B cell (primary cell): ENCODE data around the gene TLR9. TPM values are rescaled to one million over a fixed set of nuclear protein-coding genes. Genes with fewer than 3 reads are reported as not detected.

Experiments
- ATAC-seq: fragments of 200-7000 bp; cut with Tn5 transposase; one replicate; pipeline ENCODE4 v1.10.0; 2021; ENCODE audit warnings: low read depth, mild to moderate bottlenecking, moderate number of reproducible peaks, moderate library complexity
- CTCF ChIA-PET: fragments of 350-600 bp; sonication (Branson Sonifier 250); formaldehyde crosslinking; loops from one replicate; lab custom pipeline; 2021; ENCODE audit warnings: antibody characterized with exemption, inconsistent platforms; lab: Charles Lee
- POLR2A ChIA-PET: fragments of 350-600 bp; sonication (Branson Sonifier 250); formaldehyde crosslinking; loops from one replicate; lab custom pipeline; 2021; ENCODE audit warnings: antibody characterized with exemption; lab: Charles Lee
- DNase-seq: peaks from one replicate; pipeline ENCODE4 v3.0.0; 2013
- H2AFZ ChIP-seq: 2 replicates; pipeline ENCODE4 v1.6.1; 2012; ENCODE audit warnings: mild to moderate bottlenecking, low read depth, low read length; ENCODE audit not compliant: insufficient read depth, poor library complexity, severe bottlenecking
- H3K27ac ChIP-seq, 2 donors: 1 replicate in 1 of 2; 2 replicates in 1 of 2; pipeline ENCODE4 v1.5.1; 2012 to 2013; ENCODE audit warnings: low read length in 2 of 2, mild to moderate bottlenecking in 2 of 2, moderate library complexity in 1 of 2
- H3K27me3 ChIP-seq, 4 experiments: fragments of 200-600 bp in 1 of 4; sonication (generic) in 1 of 4; replicated peaks in 1 of 4; 1 replicate in 2 of 4; 2 replicates in 2 of 4; pipeline versions ENCODE4 v1.6.1 to v1.7.0; 2013 to 2016; ENCODE audit warnings: low read length in 3 of 4, mild to moderate bottlenecking in 2 of 4, mixed read lengths in 1 of 4, moderate library complexity in 1 of 4; ENCODE audit not compliant: insufficient read depth in 4 of 4, control insufficient read depth in 3 of 4; ENCODE audit errors: control extremely low read depth in 1 of 4
- H3K36me3 ChIP-seq, 2 experiments: replicated peaks in 1 of 2; 1 replicate in 1 of 2; 2 replicates in 1 of 2; pipeline versions ENCODE4 v1.6.1 to v1.7.1; 2013; ENCODE audit warnings: low read length in 1 of 2; ENCODE audit not compliant: insufficient read depth in 2 of 2, control insufficient read depth in 1 of 2; ENCODE audit errors: control extremely low read depth in 1 of 2, extremely low read depth in 1 of 2
- H3K4me1 ChIP-seq, 2 donors: fragments of 200-600 bp in 1 of 2; sonication (generic) in 1 of 2; 1 replicate in 1 of 2; 2 replicates in 1 of 2; pipeline versions ENCODE4 v1.5.1 to v1.6.1; 2013 to 2017; ENCODE audit warnings: low read length in 2 of 2; ENCODE audit not compliant: control insufficient read depth in 2 of 2, insufficient read depth in 2 of 2
- H3K4me2 ChIP-seq: replicated peaks from 2 replicates; pipeline ENCODE3; 2012; ENCODE audit warnings: mild to moderate bottlenecking, low read depth, low read length; ENCODE audit not compliant: poor library complexity, severe bottlenecking
- H3K4me3 ChIP-seq, 5 experiments: fragments of 200-600 bp in 1 of 5; sonication (generic) in 1 of 5; 1 replicate in 3 of 5; 2 replicates in 2 of 5; pipeline versions ENCODE4 v1.5.1 to v1.7.0; 2011 to 2016; ENCODE audit warnings: low read length in 4 of 5, mild to moderate bottlenecking in 4 of 5, low read depth in 2 of 5, control low read depth in 1 of 5, moderate library complexity in 1 of 5; ENCODE audit not compliant: insufficient read depth in 1 of 5; ENCODE audit errors: control extremely low read depth in 1 of 5, extremely low read depth in 1 of 5
- H3K79me2 ChIP-seq: fragments of 200-600 bp; sonication (generic); one replicate; pipeline ENCODE4 v1.6.0; 2016; ENCODE audit warnings: low read length; ENCODE audit not compliant: control insufficient read depth, insufficient read depth
- H3K9ac ChIP-seq: fragments of 200-600 bp; sonication (generic); 2 replicates; pipeline ENCODE4 v1.6.1; 2017; ENCODE audit warnings: mild to moderate bottlenecking, low read length, moderate library complexity
- H3K9me3 ChIP-seq, 3 donors: one replicate each; pipeline versions ENCODE4 v1.6.1 to v1.7.1; 2013; ENCODE audit warnings: low read length in 2 of 3; ENCODE audit not compliant: control insufficient read depth in 2 of 3, insufficient read depth in 1 of 3; ENCODE audit errors: control extremely low read depth in 1 of 3
- H4K20me1 ChIP-seq: 2 replicates; pipeline ENCODE4 v1.6.0; 2012; ENCODE audit warnings: mild to moderate bottlenecking, low read length; ENCODE audit not compliant: insufficient read depth, control insufficient read depth, poor library complexity, severe bottlenecking
- H3K27ac Mint-ChIP-seq: one replicate; pipeline ENCODE4 v1.8.0; 2021; ENCODE audit warnings: mixed read lengths
- H3K27me3 Mint-ChIP-seq: one replicate; pipeline ENCODE4 v1.8.0; 2021; ENCODE audit warnings: mixed read lengths
- H3K4me1 Mint-ChIP-seq: one replicate; pipeline ENCODE4 v1.8.0; 2021; ENCODE audit warnings: mixed read lengths
- H3K4me3 Mint-ChIP-seq: one replicate; pipeline ENCODE4 v1.8.0; 2021; ENCODE audit warnings: mixed read lengths
- H3K9me3 Mint-ChIP-seq: one replicate; pipeline ENCODE4 v1.8.0; 2022; ENCODE audit warnings: mixed read lengths; ENCODE audit not compliant: insufficient read depth
- CTCF ChIP-seq: fragments of 200-600 bp; IDR thresholded peaks from one replicate; pipeline ENCODE4 v1.8.0; 2022; ENCODE audit warnings: antibody characterized with exemption, mild to moderate bottlenecking
- EZH2 ChIP-seq: IDR thresholded peaks from 2 replicates; pipeline ENCODE4 v1.6.1; 2012; ENCODE audit warnings: borderline replicate concordance, low read depth, mild to moderate bottlenecking, moderate library complexity, low read length; ENCODE audit not compliant: insufficient read depth, poor library complexity, severe bottlenecking
- WGBS: methylation state at CpG from one replicate; pipeline ENCODE4 v1.1.5; 2013; ENCODE audit warnings: missing lambda C conversion rate; ENCODE audit not compliant: insufficient coverage; 5-methylcytosine and 5-hydroxymethylcytosine counted together
- intact Hi-C: fragments of 100-400 bp; cut with micrococcal nuclease; formaldehyde crosslinking; loops from one replicate; pipeline ENCODE4 v1.10.0; 2022
- polyA plus RNA-seq: library from polyadenylated mRNA; depleted of rRNA; stranded (reverse); fragments of >200 nt; gene quantifications from 2 replicates; pipeline ENCODE4 v1.2.3, GENCODE V29; 2012
- total RNA-seq, 2 donors: library from RNA; stranded (reverse); fragments of 120-200 nt in 1 of 2; gene quantifications; 1 replicate in 1 of 2; 2 replicates in 1 of 2; pipeline versions ENCODE4 v1.2.3 to v1.2.4, GENCODE V29; 2013 to 2022

Gene TLR9
- total and polyA plus RNA-seq, 2 donors (not counting 1 experiment from before 2014, with no cell fraction given): 3.7 to 21.0 TPM

DNA sequence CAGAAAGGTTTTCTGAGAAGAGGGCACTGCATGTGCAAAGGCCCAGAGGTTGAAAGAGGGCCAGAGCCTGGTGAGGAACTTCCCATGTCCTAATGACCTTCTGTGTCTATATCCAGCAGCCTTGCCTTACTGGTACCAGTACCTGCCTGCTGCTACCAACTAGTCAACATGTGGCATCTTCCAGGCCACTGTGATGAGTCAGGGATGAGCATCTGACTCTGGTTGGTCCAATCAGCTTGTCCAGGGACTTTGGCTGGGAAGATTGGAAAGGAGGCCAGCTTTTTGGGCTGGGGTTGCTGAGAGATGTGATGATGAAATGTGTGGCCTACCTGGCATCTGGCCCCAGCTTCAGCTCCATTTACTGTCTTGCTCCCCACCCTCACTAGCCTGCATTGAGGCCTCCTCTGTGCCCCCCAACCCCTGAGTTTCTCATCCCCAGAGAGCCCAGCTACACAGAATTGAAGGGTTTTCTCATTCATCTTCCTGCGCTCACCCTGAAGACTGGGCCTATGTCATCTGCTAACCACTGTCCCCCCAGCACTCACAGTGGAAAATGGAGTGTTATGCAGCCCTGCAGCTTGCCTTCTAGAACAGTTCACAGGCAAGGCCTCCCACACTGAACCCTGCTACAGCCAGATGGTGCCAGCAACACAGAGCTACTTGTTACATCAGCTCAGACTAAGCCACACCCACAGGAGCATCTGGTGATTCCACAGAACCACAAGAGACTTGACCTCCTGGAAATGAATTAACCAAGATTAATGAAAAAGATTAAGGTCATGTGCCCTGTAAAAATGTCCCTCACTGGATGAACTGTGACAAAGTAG is 14.8 kb upstream of the TLR9 start:
- CTCF ChIA-PET: interaction anchor here (1.0 to 18.5 kb wide), 10 partner anchors 9 to 206 kb away, joined by 3 to 237 read pairs (median 6); partner anchors contain the start of gene TLR9
- no peaks in the 10 kb centered on the region for H3K9me3 ChIP-seq
- peaks cover 32% of the 10 kb centered on the region for H4K20me1 ChIP-seq
- POLR2A ChIA-PET: interaction anchor here (0.8 to 1.3 kb wide), 4 partner anchors 10 to 38 kb away, joined by 3 to 4 read pairs (median 4); partner anchors contain the start of gene WDR82
- WGBS: 78% methylated on average over 1 of the region's 1 CpG
- Mint-ChIP-seq H3K4me1 (peaks cover 71% of the 10 kb centered on the region), H3K9me3 (no peaks in the 10 kb centered on the region), H3K27ac (peak overlapping the region; percentile 83), H3K27me3 (no peaks in the 10 kb centered on the region), H3K4me3 (peak overlapping the region; percentile 99)
- peak overlapping the region; percentile 83 for H3K9ac ChIP-seq
- TF ChIP-seq EZH2: no peak
- no peak for TF ChIP-seq CTCF
- H3K4me2 ChIP-seq: peak overlapping the region; percentile 78
- H3K4me1 ChIP-seq: peaks cover 53 to 67% of the 10 kb centered on the region in 2 donors
- no peak for ATAC-seq
- no peaks in the 10 kb centered on the region for H3K27me3 ChIP-seq
- H2AFZ ChIP-seq: no peak overlapping the region
- peak overlapping the region in 1 of 2 donors; percentile 4 for H3K27ac ChIP-seq
- H3K4me3 ChIP-seq: peak overlapping the region in 2 of 5 experiments; percentile 75 to 93
- peaks cover 52% of the 10 kb centered on the region for H3K79me2 ChIP-seq
- intact Hi-C loops: no loop called here
- H3K36me3 ChIP-seq: peaks cover 3 to 13% of the 10 kb centered on the region in 2 experiments
- peak; percentile 38 for DNase-seq
